Muscle of leg (tissue), 11 donors: Measurements from ENCODE around the gene DERA. TPM values are rescaled to one million over a fixed set of nuclear protein-coding genes. Genes with fewer than 3 reads are reported as not detected.
"Not testable (repeated sequence)": the region's sequence is repeated elsewhere in the genome, so short reads cannot be mapped to it uniquely, and the experiment has no call there.

Experiments
- DNase-seq: peaks from one replicate; pipeline ENCODE4 v3.0.0; 2013
- H3K27ac ChIP-seq: one replicate; pipeline ENCODE4 v1.5.1; 2013; ENCODE audit warnings: mild to moderate bottlenecking, low read length, control low read depth
- H3K27me3 ChIP-seq: one replicate; pipeline ENCODE4 v1.6.1; 2013; ENCODE audit warnings: low read length; ENCODE audit not compliant: control insufficient read depth, insufficient read depth
- H3K36me3 ChIP-seq: one replicate; pipeline ENCODE4 v1.6.1; 2013; ENCODE audit warnings: low read length; ENCODE audit not compliant: control insufficient read depth, insufficient read depth
- H3K4me1 ChIP-seq: one replicate; pipeline ENCODE4 v1.6.1; 2013; ENCODE audit warnings: low read length; ENCODE audit not compliant: control insufficient read depth, insufficient read depth
- H3K4me3 ChIP-seq: one replicate; pipeline ENCODE4 v1.5.1; 2013; ENCODE audit warnings: low read length, control low read depth
- H3K9me3 ChIP-seq: replicated peaks from 2 replicates; pipeline ENCODE4 v1.6.1; 2013; ENCODE audit warnings: low read depth, low read length; ENCODE audit not compliant: control insufficient read depth
- WGBS: methylation state at CpG from one replicate; pipeline ENCODE4 v1.1.5; 2013; ENCODE audit warnings: missing lambda C conversion rate; ENCODE audit not compliant: insufficient coverage; 5-methylcytosine and 5-hydroxymethylcytosine counted together
- polyA plus RNA-seq, 8 donors: library from polyadenylated mRNA; unstranded; fragments of 120-200 nt; gene quantifications; one replicate each; pipeline versions ENCODE4 v1.2.1 to v1.2.3, GENCODE V29; 2013; ENCODE audit warnings: inconsistent platforms in 1 of 8, low replicate concordance in 1 of 8; ENCODE audit not compliant: insufficient read length in 8 of 8, insufficient read depth in 1 of 8
- total RNA-seq: library from RNA; stranded (reverse); fragments of 120-200 nt; gene quantifications from one replicate; pipeline ENCODE4 v1.2.4, GENCODE V29; 2013

The DERA gene
- total and polyA plus RNA-seq, 9 donors: 25.6 to 35.0 (median 30.4) TPM

- H3K4me1 ChIP-seq: no peaks in the 10 kb centered on the region
- H3K27ac ChIP-seq: no peak overlapping the region
- DNase-seq: no peak
- peaks cover 14% of the 10 kb centered on the region for H3K9me3 ChIP-seq
- no peaks in the 10 kb centered on the region for H3K27me3 ChIP-seq
- WGBS: no CpG with 5 or more reads among the region's 1 CpG
- no peak overlapping the region for H3K4me3 ChIP-seq
- no peaks in the 10 kb centered on the region for H3K36me3 ChIP-seq
These were observed 135.1 kb downstream of the DERA start for GRCh38 chr12:16046266-16046665.

- Histone ChIP-seq H3K4me3 (no peak overlapping the region), H3K27me3 (no peaks in the 10 kb centered on the region), H3K9me3 (peaks cover 8% of the 10 kb centered on the region), H3K4me1 (no peaks in the 10 kb centered on the region), H3K27ac (no peak overlapping the region), H3K36me3 (no peaks in the 10 kb centered on the region)
- no CpG with 5 or more reads among the region's 2 CpGs for WGBS
- no peak for DNase-seq
These were observed 137.4 kb downstream of the DERA start for GRCh38 chr12:16048511-16048910.

GRCh38 chr12:16056910-16057309 lies 145.8 kb downstream of the DERA start:
- H3K4me1 ChIP-seq: no peaks in the 10 kb centered on the region
- no peaks in the 10 kb centered on the region for H3K27me3 ChIP-seq
- WGBS: no CpG with 5 or more reads among the region's 6 CpGs
- no peaks in the 10 kb centered on the region for H3K9me3 ChIP-seq
- DNase-seq: no peak
- no peak overlapping the region for H3K4me3 ChIP-seq
- no peaks in the 10 kb centered on the region for H3K36me3 ChIP-seq
- H3K27ac ChIP-seq: no peak overlapping the region

- H3K9me3 ChIP-seq, H3K4me3 ChIP-seq, H3K27ac ChIP-seq, H3K4me1 ChIP-seq, H3K36me3 ChIP-seq, H3K27me3 ChIP-seq, DNase-seq: not testable (repeated sequence)
- WGBS: 98% methylated on average over 29 of the region's 34 CpGs
These were observed 146.2 kb downstream of the DERA start for GRCh38 chr12:16057351-16057751.

- no peak for DNase-seq
- Histone ChIP-seq H3K4me3 (no peak overlapping the region), H3K27me3 (no peaks in the 10 kb centered on the region), H3K9me3 (no peaks in the 10 kb centered on the region), H3K27ac (no peak overlapping the region), H3K36me3 (no peaks in the 10 kb centered on the region), H3K4me1 (no peaks in the 10 kb centered on the region)
- no CpG with 5 or more reads among the region's 1 CpG for WGBS
These were observed 151.5 kb downstream of the DERA start for GRCh38 chr12:16062611-16063010.

GRCh38 chr12:16063726-16064125 lies 152.6 kb downstream of the DERA start:
- H3K4me3 ChIP-seq: no peak overlapping the region
- no peaks in the 10 kb centered on the region for H3K4me1 ChIP-seq
- no CpG with 5 or more reads among the region's 1 CpG for WGBS
- no peak for DNase-seq
- H3K27me3 ChIP-seq: no peaks in the 10 kb centered on the region
- no peaks in the 10 kb centered on the region for H3K36me3 ChIP-seq
- no peak overlapping the region for H3K27ac ChIP-seq
- no peaks in the 10 kb centered on the region for H3K9me3 ChIP-seq

GRCh38 chr12:16070113-16070512 lies 159.0 kb downstream of the DERA start:
- H3K9me3 ChIP-seq: no peaks in the 10 kb centered on the region
- no peaks in the 10 kb centered on the region for H3K27me3 ChIP-seq
- H3K27ac ChIP-seq: no peak overlapping the region
- no peak overlapping the region for H3K4me3 ChIP-seq
- DNase-seq: no peak
- H3K36me3 ChIP-seq: no peaks in the 10 kb centered on the region
- no peaks in the 10 kb centered on the region for H3K4me1 ChIP-seq
- WGBS: no CpG with 5 or more reads among the region's 5 CpGs

- WGBS: no CpG with 5 or more reads among the region's 2 CpGs
- Histone ChIP-seq H3K9me3 (no peaks in the 10 kb centered on the region), H3K27me3 (no peaks in the 10 kb centered on the region), H3K27ac (no peak overlapping the region), H3K36me3 (no peaks in the 10 kb centered on the region), H3K4me1 (no peaks in the 10 kb centered on the region), H3K4me3 (no peak overlapping the region)
- no peak for DNase-seq
These were observed 161.5 kb downstream of the DERA start for GRCh38 chr12:16072678-16073077.

- H3K27ac ChIP-seq: no peak overlapping the region
- H3K9me3 ChIP-seq: no peaks in the 10 kb centered on the region
- no peak for DNase-seq
- no peaks in the 10 kb centered on the region for H3K4me1 ChIP-seq
- H3K36me3 ChIP-seq: no peaks in the 10 kb centered on the region
- no peaks in the 10 kb centered on the region for H3K27me3 ChIP-seq
- WGBS: no CpG with 5 or more reads among the region's 2 CpGs
- H3K4me3 ChIP-seq: no peak overlapping the region
These were observed 163.8 kb downstream of the DERA start for GRCh38 chr12:16074894-16075293.

GRCh38 chr12:16075887-16076286 lies 164.8 kb downstream of the DERA start:
- H3K36me3 ChIP-seq: no peaks in the 10 kb centered on the region
- H3K9me3 ChIP-seq: no peaks in the 10 kb centered on the region
- DNase-seq: no peak
- no peaks in the 10 kb centered on the region for H3K27me3 ChIP-seq
- no peak overlapping the region for H3K4me3 ChIP-seq
- no peak overlapping the region for H3K27ac ChIP-seq
- H3K4me1 ChIP-seq: no peaks in the 10 kb centered on the region
- WGBS: 71% methylated on average over 1 of the region's 1 CpG

GRCh38 chr12:16076557-16076956 lies 165.4 kb downstream of the DERA start:
- H3K27me3 ChIP-seq: no peaks in the 10 kb centered on the region
- H3K36me3 ChIP-seq: no peaks in the 10 kb centered on the region
- peak; percentile 13 for DNase-seq
- H3K27ac ChIP-seq: no peak overlapping the region
- H3K9me3 ChIP-seq: no peaks in the 10 kb centered on the region
- 0% methylated on average over 1 of the region's 2 CpGs for WGBS
- no peaks in the 10 kb centered on the region for H3K4me1 ChIP-seq
- H3K4me3 ChIP-seq: no peak overlapping the region
